ENCODE measurements around the gene ALKBH6. TPM values are rescaled to one million over a fixed set of nuclear protein-coding genes. Genes with fewer than 3 reads are reported as not detected.
A peak's percentile ranks its signal among the peaks of the same experiment; 100 is the strongest.

ALKBH6 gene
- total and polyA plus RNA-seq, 2 of the 13 experiments (the other 11 are each of a cell fraction or from before 2014, with no cell fraction given), result 13.7 to 18.1 TPM

- TF ChIP-seq ZNF362 (CRISPR knock-in tag; IDR thresholded peaks at IDR 0.05; ENCODE audit: borderline replicate concordance), result no peak
- TF ChIP-seq BCL3 (CRISPR knock-in tag; IDR thresholded peaks at IDR 0.05), result 0 out of 2 replicates have a peak, but pooled peaks have one; percentile 46
- peak; percentile 64 for TF ChIP-seq ZNF580 (CRISPR knock-in tag; IDR thresholded peaks at IDR 0.05; ENCODE audit: borderline replicate concordance, low read depth)
- TF ChIP-seq ZMYM2 (CRISPR knock-in tag; IDR thresholded peaks at IDR 0.05), result no peak
- no peak for TF ChIP-seq ZNF232 (CRISPR knock-in tag; IDR thresholded peaks at IDR 0.05; ENCODE audit: borderline replicate concordance)
- no peak for TF ChIP-seq HOXA9 (CRISPR knock-in tag; IDR thresholded peaks at IDR 0.05; ENCODE audit: borderline replicate concordance)
- TF ChIP-seq PITX1 (CRISPR knock-in tag; IDR thresholded peaks at IDR 0.05), result peak; percentile 29; the same call in 1 of the 2 replicates
- no peak for TF ChIP-seq PRDM4 (CRISPR knock-in tag; IDR thresholded peaks at IDR 0.05; ENCODE audit: borderline replicate concordance)
- no peak for TF ChIP-seq RFX5 (IDR thresholded peaks at IDR 0.05; ENCODE audit: low read depth, low read length)
- TF ChIP-seq NFKB2 (CRISPR knock-in tag; IDR thresholded peaks at IDR 0.05; ENCODE audit: borderline replicate concordance), result peak; percentile 58; the same call in 1 of the 2 replicates
- peak; percentile 77 for TF ChIP-seq ZNF263 (CRISPR knock-in tag; IDR thresholded peaks at IDR 0.05)
- peak; percentile 48; the same call in 1 of the 2 replicates for TF ChIP-seq DRAP1 (CRISPR knock-in tag; IDR thresholded peaks at IDR 0.05)
- TF ChIP-seq ZNF652 (CRISPR knock-in tag; IDR thresholded peaks at IDR 0.05; ENCODE audit: borderline replicate concordance, low read depth), result peak; percentile 98
- no peak for TF ChIP-seq SIN3B (IDR thresholded peaks at IDR 0.05; ENCODE audit: low read length)
- TF ChIP-seq ELF1 (CRISPR knock-in tag; IDR thresholded peaks at IDR 0.05), result peak; percentile 33; the same call in 1 of the 2 replicates
- TF ChIP-seq HNRNPLL (IDR thresholded peaks at IDR 0.05; ENCODE audit: low read depth, low read length, poor library complexity, severe bottlenecking), result no peak
- TF ChIP-seq DMTF1 (CRISPR knock-in tag; IDR thresholded peaks at IDR 0.05), result no peak
- TF ChIP-seq ZNF782 (CRISPR knock-in tag; IDR thresholded peaks at IDR 0.05; ENCODE audit: borderline replicate concordance), result 0 out of 2 replicates have a peak, but pooled peaks have one; percentile 17
- peak; percentile 78; the same call in 1 of the 2 replicates for TF ChIP-seq ZNF501 (CRISPR knock-in tag; IDR thresholded peaks at IDR 0.05)
- no peak for TF ChIP-seq KDM6A (CRISPR knock-in tag; IDR thresholded peaks at IDR 0.05; ENCODE audit: low read depth)
- TF ChIP-seq BORCS8-MEF2B (CRISPR knock-in tag; IDR thresholded peaks at IDR 0.05), result peak; percentile 61; the same call in 1 of the 2 replicates
- no peak for TF ChIP-seq ZNF44 (CRISPR knock-in tag; IDR thresholded peaks at IDR 0.05)
Observed at GRCh38 chr19:36008336-36008978, 5.6 kb downstream of the ALKBH6 start, which contains the start of gene SYNE4 (continued).

Data from HepG2 (cell line).